Stimulated activated CD4-positive, alpha-beta T cell treated with anti-CD3 and anti-CD28 coated beads, TNF-alpha, amount 100 ng/mL, for 4 hours (primary cell): ENCODE measurements around the gene RUVBL1.

Experiments used
- DNase-seq, 3 experiments: peaks; one replicate each; pipeline ENCODE4 v3.0.0-alpha.2; 2020; ENCODE audit warnings: low read depth in 3 of 3

The RUVBL1 gene

DNA sequence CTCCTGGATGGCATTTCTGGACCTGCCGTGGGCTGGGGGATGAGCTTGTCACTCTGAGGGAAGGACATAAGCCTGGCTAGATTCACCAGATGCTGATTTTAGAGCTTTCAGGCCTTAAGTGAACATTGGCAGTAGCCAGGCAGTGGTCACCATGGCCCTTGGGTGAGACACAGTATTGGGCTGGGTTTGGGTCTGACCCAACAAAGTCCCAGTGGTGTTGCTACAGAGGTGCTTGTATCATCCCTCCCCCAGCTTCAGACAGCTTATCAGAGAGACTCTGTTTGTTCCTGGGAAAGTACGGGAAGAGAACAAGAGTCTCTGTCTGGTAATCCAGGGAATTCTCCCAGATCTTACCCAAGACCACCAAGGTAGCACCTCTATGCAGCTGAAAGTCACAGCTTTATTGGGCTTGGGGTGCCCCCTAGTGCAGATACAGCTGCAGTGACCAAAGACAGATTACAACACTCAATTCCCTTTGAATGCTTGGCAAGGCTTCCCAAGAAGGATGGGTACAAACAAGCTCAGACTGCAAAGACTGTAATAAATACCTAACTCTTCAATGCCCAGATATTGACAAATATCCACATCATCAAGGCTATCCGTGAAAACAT lies 9.8 kb upstream of the RUVBL1 start:
- DNase-seq, result peak in 1 of 3 experiments; percentile 16

DNA sequence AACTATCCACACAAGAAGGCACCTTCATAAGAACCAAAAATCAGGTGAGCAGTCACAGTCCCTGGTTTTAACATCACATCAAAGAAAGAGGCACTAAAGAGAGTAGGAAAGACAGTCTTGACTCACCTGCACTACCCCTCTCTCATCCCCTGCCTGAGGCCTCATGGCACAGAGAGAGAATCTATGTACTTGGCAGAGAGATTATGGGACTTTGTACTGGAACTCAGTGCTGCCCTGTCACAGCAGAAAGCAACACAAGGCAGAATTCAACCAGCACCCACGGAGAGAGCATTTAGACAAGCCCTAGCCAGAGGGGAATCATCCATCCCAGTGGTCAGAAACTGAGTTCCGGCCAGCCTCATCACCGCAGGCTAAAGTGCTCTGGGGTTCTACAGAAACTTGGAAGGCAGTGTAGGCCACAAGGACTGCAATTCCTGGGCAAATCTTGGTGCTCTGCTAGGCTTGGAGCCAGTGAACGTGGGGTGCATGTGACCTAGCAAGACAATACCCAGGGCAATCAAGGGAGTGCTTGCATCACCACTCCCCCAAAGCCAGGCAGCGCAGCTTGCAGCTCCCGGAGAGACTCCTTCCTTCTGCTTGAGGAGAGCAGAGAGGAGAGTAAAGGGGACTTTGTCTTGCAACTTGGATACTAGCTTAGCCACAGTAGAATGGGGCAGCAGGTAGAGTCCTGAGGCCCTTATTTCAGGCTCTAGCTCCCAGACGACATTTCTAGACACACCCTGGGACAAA lies 8.5 kb upstream of the RUVBL1 start:
- DNase-seq, result no peak

DNA sequence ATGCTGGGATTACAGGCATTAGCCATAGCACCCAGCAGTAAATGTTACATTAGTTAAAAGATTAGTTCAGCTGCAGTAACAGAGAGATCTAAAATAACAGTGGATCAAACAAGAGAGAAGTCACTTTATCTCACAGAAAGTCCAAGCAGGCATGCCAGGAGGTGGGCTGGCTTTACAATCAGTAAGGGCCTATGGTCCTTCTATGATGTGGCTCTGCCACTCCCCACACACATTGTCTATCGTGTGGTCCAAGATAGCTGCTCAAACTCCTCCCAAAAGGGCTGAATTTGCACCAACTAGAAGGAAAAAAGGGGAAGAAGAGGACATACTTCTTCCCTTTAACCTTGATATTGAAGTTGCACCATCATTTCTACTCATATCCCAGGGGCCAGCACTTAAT lies 4.6 kb upstream of the RUVBL1 start:
- no peak for DNase-seq

DNA sequence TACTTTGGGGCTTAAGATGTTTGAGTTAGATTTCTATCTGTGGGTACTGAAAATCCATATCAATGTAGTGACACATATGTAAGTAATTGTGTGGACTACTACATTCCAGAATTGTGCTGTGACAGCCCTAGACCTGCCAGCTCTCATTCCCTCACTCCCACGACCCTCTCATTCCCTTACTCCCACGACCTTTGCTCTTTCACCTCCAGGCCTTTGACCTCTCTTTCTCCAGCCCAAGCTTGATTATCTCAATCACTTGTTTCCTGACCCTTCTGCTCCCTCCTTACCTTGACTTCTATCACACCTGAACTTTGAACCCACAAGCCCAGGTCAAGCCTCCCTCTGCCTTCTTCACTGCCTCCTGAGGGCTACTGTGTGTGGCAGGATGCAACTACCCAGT lies 3.6 kb upstream of the RUVBL1 start:
- no peak for DNase-seq

DNA sequence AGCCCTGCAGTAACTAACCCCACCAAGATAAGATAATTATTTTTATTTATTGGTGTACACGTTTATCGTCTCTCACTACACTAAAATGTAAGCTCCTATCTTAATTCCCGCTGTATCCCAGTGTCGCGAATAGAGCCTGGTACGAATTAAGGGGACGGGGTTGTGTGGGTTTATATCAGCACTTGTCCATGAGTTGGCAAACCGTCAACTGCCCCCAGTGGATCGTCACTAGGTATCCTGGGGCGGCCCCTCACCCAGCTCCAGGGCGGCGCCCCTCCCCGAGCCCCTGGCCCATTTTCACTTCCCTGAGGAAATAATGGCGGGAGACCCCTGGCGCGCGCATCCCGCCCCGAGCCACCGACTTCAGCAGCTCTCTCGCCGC lies 465 bp downstream of the RUVBL1 start:
- DNase-seq, result no peak

DNA sequence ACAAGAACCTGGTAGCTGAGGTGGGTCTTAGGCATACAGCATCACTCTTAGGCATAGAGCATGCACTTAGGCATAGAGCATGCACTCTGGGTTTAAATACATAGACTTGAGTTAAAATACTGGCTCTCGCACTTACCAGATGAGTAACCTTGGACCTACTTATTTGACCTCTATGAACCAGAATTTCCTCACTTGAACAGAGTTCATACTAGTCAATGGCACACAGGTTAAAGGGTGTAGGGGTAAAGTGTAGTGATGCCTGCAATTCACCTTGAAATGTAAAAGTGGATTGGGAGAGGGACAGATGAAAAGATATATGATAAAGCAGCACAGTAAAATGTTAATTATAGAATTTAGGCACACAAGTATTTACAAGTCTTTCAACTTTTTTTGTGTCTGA lies 1.6 kb downstream of the RUVBL1 start:
- DNase-seq, result no peak

DNA sequence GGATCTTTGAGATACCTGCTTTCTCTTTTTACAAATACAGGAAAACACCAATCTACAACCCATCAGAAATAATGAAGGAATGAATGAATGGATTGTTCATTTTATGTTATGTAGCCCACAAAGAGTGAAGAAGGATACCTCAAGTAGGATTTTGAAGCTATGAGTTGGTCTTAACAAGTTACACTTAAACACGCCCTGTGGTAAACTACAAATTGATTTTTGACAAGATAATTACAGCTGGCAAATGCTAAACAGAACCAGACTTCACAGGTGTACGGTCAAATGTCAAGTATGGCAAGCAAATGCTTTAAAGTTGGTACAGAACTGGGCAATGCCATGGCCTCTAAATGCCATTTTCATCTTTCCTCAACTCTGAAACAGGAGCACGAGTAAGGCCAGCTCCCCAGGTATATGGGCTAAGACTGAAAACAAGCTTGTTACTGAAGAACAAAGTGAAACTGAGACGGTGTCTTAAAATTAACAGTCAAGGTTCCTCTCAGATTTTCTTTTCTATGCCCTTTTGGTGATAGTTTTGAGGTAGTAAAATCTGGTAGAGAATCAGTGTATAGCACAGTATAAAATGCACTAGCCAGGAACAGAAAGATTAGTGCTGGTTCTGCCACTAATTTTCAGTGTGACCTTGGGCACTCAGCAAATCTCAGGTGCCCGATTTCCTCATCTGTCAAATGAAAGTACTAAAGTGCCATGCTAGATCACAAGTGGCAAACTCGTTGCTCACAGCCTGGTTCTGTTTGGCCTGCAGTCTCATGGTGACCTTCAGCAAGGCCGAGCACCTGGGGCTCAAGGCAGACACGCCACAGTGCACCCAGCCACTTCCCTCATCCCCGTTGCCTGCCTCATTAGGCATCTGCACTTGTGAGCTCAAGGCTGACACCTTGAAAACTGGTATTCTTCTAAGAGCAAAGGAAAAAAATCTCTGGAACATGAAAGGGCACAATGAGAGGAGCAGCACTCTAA lies 9.5 kb downstream of the RUVBL1 start:
- no peak for DNase-seq

DNA sequence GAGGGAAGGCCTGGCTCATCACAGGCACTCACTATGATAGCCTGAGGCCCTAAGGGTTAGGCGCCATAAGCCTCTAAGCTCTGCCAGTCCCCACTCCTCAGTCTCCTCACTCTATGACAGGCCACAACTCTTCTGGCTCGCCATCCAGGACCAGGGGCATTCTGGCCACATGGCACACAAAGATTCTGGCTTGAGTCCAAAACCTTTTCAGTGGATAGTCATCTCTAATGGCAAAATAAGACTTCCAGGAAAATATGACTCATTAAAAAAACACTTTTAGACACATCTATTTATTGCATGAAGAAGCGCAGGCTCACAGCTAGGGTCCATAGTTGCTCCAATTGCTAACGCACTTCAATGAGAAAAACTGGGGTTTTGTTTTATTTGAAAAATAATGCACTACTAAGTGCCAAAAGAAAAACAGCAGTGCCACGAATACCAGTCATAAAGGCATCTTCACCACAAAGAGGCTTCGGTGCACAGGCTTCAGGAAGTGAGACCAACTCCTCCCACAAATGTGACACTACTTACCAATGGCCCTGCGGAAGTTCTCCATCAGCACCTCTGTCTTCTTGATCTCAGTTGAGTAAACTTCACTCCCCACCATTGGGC lies 11.1 kb downstream of the RUVBL1 start:
- DNase-seq, result no peak

DNA sequence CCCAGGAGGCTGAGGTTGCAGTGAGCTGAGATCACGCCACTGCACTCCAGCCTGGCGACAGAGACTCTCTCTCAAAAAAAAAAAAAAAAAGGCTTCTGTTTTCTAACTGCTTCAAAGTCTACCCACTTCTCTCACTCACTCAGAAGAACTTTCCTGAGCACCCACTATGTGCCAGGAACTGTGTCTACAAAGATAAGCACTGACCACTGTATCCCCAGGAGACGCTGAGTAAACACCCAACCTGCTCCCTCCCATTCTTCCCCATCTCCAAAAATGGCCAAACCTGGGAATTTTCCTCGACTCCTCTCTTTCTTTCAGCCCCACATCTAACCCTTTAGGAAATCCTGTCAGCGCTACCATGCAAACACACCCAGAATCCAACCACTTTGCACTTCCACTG lies 12.5 kb downstream of the RUVBL1 start:
- no peak for DNase-seq

DNA sequence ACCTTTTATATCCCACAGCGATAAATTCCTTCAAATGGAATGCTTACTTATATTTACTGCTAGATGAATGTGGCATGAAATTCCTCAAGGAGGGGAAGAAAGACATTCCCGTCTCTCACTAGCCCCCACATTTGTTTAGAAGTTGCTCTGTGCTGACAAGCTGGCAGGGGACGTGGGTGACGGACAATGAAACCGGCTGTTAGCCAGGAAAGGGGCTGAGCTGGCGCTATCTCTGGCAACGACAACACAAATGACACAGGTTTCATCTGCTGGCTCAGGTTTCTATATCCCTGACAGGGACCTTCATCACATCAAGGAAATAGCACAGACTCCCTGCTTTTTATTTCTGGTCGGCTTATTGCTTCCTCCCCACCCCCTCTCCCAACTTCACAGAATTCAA lies 15.8 kb downstream of the RUVBL1 start:
- DNase-seq, result no peak

DNA sequence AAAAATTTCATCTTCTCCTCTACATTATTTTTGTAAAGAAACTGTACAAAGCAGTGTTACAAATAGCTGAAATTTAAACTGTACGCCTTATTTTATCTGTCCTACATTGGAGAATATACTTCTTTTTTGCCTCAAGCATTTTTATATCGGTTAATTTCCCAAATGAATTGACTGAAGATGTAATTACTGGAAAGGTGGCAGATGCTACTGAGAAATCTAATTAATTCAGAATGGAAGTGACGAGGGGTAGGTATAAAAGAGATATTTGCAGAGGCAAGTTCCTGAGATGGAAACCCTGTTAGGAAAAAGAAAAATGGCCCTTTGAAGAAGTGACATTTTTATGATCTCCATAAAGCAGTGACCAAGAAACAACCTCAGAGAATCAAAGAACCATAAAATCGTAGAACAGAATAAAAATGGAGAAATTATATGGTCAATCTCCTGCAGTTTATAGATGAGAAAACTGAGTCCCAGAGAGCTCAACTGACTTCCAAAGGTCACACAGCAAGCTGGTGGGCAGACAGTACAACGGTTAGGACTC lies 20.4 kb downstream of the RUVBL1 start:
- no peak for DNase-seq

DNA sequence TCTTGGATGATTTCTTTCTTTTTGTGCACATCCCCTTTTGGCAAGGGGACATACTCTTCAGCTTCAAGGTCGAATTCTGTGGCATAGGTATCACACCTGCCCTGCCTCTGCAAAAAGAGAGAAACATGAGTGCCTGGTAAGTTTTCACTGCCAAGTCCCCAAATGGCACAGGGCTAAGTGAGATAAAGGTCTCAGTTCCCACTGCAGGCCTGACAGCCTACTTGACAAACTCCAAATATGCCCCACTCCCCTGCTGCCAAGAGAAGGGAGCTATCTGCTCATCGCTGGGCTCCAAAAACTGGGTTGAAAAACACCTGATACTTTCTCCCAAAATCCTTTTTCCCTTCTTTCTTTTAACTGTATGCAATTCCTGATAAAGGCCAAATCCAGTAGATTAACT lies 23.0 kb downstream of the RUVBL1 start:
- no peak for DNase-seq

DNA sequence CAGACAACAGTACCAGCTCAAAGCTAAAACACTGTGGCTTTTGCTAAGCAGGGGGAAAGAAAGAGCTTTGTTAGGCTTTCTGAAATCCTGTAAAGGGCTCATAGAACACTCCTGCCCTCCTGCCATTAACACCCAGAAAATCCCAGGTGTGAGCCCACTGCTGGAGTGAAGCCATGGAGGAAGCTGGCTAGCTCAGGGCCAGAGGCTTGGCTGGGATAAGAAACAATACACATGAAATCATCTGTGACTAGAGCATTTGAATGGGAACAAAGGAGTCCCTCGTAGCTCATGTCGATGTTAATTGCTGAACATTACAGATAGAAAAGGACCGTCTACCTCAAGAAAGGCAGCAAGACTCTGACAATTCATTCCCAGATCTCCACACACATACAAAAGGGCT lies 23.5 kb downstream of the RUVBL1 start:
- DNase-seq, result no peak

DNA sequence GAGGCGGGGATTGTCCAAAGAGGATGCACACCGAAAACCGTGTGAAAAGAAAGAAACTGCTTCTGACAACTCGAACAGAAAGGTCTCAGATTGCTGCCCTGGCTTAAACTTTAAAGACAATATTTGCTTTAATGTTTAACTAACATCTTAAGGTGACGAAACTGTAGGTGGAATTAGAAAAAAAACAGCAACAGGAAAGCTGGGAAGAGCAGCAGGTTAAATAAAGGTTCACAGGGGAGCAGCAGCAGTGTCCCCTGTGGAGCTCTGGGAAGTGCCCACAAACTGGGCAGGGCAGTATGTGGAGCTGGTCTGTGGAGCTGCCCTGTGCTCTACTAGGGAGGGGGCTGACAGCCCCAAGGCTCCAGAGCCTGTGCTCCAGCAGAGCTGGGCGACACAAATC lies 25.4 kb downstream of the RUVBL1 start:
- no peak for DNase-seq

DNA sequence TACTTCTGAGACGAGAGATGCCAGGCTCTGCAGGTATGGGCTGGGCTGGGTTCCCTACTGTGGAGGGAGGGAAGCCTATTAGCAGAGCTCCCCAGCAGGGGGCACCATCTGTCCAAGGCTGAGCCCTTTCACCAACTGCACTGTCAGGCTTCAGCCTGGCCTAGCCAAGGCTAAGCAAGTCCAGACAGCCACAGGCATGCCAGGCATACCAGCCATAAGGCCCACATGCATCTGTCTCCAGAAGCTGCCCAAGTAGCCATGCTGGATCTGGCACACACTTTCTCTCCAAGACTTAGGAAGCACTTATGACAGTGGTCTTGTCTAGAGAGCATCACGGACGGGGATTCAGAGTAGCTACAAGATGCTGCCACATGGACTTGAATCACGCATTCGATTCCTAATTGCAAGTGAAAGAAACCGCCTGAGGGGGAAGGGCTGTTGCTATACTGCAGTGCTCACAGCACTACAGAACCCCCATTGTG lies 28.3 kb downstream of the RUVBL1 start:
- DNase-seq, result peak; percentile 54 to 62 (median 57)

DNA sequence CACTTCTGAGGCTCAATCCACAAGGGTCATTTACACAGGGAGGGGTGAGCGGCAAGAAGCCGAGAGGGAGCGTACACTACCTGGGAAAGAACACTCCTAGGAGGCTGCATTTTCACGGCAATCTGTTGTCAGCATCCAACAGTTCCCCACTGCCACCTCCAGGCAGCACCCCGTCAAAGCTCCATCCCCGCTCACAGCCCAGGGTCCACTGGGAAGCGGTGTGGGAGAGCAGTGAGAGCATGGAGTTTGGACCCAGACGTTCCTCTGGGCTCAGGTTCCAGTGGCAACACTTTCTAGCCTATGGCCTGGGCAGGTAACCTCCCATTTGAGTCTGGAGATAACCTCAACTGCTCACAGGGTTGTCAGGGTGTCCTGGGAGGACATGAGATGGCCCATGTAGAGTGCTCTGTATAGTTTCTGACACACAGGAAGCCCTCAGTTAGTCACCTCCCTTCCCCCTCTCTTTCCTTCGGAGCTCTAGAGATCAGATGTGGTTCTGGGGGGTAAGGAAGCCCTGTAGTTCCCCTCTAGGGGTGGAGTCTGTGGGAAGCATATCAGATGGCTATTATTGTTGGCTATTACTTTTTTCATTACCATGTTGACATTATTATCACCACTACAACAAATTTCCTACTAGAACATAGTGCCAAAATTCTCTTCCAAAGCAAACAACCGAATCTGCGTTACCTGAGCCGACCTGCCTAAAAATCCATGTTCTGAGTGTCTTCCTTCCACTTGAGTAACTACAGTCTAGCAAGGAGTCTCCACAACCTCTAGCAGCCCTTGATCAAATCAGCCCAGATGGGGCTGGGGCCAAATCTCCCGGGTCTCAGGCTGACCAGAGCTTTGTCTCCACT lies 29.1 kb downstream of the RUVBL1 start:
- DNase-seq, result no peak

DNA sequence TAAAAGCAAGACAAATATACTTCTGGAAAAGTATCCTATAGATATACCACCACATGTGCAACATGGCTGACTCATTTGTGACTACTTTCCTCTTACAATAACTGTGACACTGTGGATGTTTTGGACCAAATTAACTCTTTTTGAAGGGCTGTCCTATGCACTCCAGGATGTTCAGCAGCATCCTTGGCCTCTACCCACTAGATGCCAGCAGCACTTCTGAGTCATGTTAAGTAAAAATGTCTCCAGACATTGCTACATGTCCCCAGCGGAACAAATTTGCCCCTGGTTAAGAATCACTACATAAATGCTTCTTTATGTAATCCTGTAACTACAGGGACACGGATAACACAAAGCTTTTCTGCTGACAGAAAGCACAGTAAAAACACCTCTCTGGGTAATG lies 32.0 kb downstream of the RUVBL1 start:
- no peak for DNase-seq

DNA sequence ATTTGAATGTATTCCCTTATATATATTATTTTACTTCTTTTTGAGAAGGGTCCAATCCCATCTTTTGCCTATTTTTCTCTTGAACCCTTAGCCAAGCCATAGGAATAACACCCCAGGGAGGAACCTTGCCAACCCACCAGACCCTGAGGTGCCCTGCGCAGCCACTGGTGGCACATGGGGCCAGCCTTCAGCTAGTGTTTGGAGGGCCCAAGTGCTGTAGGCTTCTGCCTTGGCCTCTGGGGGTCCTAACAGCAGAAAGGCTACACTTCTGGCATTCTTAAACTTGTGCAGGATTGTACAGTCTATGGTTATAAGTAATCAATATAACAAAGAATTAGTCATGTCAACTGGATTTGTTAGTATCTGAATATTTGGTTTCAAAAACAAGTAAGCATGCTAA lies 34.5 kb downstream of the RUVBL1 start:
- DNase-seq, result no peak

DNA sequence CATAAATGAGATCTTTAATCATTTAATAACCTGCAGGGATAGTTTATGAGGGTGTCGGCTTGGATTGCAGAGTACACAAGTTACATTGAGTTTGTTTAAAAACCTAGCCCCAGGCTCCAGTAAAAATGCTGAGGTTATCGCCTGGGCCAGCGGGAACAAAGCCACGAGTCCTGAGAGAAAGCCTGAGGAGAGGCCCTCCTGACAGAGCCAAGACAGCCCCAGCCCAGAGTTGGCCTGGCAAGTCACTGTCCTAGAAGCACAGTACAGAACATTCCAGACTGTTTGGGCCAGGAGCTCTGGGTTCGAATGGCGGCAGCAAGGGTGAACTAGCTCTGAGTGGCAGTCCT lies 39.0 kb downstream of the RUVBL1 start:
- DNase-seq, result no peak

DNA sequence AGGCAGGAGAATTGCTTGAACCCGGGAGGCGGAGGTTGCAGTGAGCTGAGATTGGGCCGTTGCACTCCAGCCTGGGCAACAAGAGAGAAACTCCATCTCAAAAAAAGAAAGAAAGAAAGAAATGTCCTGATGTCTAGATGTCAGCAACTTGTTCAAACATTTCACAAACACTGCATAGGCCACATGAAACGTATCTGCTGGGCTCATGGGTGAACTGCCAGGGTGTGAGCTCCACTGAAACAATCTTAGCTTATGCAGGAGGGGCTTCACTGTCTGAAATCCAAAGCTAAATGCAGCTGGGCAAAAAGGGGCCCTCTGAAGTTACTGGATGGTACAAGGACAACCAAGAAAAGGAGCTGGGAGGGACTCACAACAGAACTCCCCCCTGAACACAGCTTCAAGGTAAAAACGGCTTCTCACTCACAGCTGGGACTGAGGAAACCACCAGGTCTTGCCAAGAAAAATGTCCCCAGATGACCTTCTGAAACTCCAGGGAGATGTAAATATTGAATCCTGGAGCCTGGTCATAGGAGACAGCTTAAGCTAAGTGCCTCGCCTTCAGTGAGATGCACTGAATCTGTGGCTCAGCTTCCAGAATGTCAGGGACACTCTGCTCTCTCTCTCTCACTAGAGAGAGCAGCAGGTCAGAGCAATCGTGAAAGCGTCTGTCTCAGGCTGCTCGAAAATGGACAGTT lies 39.5 kb downstream of the RUVBL1 start:
- no peak for DNase-seq
